GM12878 (cell line): ENCODE measurements around the gene ODC1. TPM values are rescaled to one million over a fixed set of nuclear protein-coding genes. Genes with fewer than 3 reads are reported as not detected.

Experiments
- ATAC-seq: fragments of 200-7000 bp; cut with Tn5 transposase; 3 replicates; pipeline ENCODE4 v1.9.1; 2020; ENCODE audit warnings: mild to moderate bottlenecking, moderate library complexity
- BruUV-seq: library from RNA; stranded (reverse); fragments of 400-500 nt; replicated peaks from 2 replicates; lab custom pipeline; 2021; lab: Mats Ljungman, UMichigan
- CTCF ChIA-PET: fragments of 300-600 bp; sonication (Branson Sonifier 250); formaldehyde crosslinking; extraction: SDS; loops from one replicate; lab custom pipeline; 2021; ENCODE audit warnings: inconsistent platforms; lab: Yijun Ruan, JAX
- POLR2A ChIA-PET: fragments of 350-600 bp; formaldehyde crosslinking; extraction: SDS; loops from one replicate; lab custom pipeline; 2021; ENCODE audit warnings: inconsistent platforms; lab: Charles Lee
- RAD21 ChIA-PET: fragments of 300-600 bp; sonication (Branson Sonifier 250); formaldehyde crosslinking; loops from one replicate; lab custom pipeline; 2023; ENCODE audit warnings: antibody characterized with exemption; ENCODE audit not compliant: unreplicated experiment; lab: Charles Lee
- SMC1A ChIA-PET: fragments of 300-600 bp; sonication (Branson Sonifier 250); formaldehyde crosslinking; loops from one replicate; lab custom pipeline; 2023; ENCODE audit not compliant: unreplicated experiment, uncharacterized antibody; lab: Charles Lee
- DNase-seq: peaks from one replicate; pipeline ENCODE4 v3.0.0-alpha.2; 2011; ENCODE audit warnings: low read depth, low spot score
- FAIRE-seq: peaks from 3 replicates; lab custom pipeline; 2011; peaks lifted over from hg19 to GRCh38; lab: Jason Lieb, UNC
- H2AFZ ChIP-seq: 2 replicates; pipeline ENCODE4 v1.6.0; 2011; ENCODE audit warnings: low read depth, low read length, control low read depth; ENCODE audit not compliant: control insufficient read depth
- H3K27ac ChIP-seq: 2 replicates; pipeline ENCODE4 v1.5.1; 2011; ENCODE audit warnings: control low read depth; ENCODE audit not compliant: control insufficient read depth, insufficient read depth
- H3K27me3 ChIP-seq, 2 experiments: replicated peaks in 1 of 2; 2 replicates each; pipeline versions ENCODE4 v1.6.0 to v1.6.1; 2011; ENCODE audit warnings: low read length in 1 of 2; ENCODE audit not compliant: control insufficient read depth in 2 of 2, insufficient read depth in 2 of 2
- H3K36me3 ChIP-seq, 2 experiments: 2 replicates each; pipeline ENCODE4 v1.5.1; 2011; ENCODE audit warnings: low read length in 1 of 2; ENCODE audit not compliant: control insufficient read depth in 2 of 2, insufficient read depth in 2 of 2
- H3K4me1 ChIP-seq: 2 replicates; pipeline ENCODE4 v1.6.1; 2011; ENCODE audit warnings: mild to moderate bottlenecking, low read length, moderate library complexity, mixed read lengths; ENCODE audit not compliant: control insufficient read depth, insufficient read depth
- H3K4me2 ChIP-seq: 2 replicates; pipeline ENCODE4 v1.6.0; 2011; ENCODE audit warnings: control low read depth; ENCODE audit not compliant: control insufficient read depth, insufficient read depth
- H3K4me3 ChIP-seq: fragments of 200-600 bp; sonication (generic); 2 replicates; pipeline ENCODE4 v1.5.1; 2016
- H3K79me2 ChIP-seq: 2 replicates; pipeline ENCODE4 v1.6.0; 2011; ENCODE audit warnings: low read length; ENCODE audit not compliant: control insufficient read depth, insufficient read depth
- H3K9ac ChIP-seq: 2 replicates; pipeline ENCODE4 v1.8.0; 2011; ENCODE audit warnings: low read length, control low read depth, mixed read lengths; ENCODE audit not compliant: control insufficient read depth, insufficient read depth
- H3K9me3 ChIP-seq: replicated peaks from 3 replicates; pipeline ENCODE4 v1.5.1; 2011; ENCODE audit warnings: mild to moderate bottlenecking, low read length; ENCODE audit not compliant: control insufficient read depth, insufficient read depth
- H4K20me1 ChIP-seq: 2 replicates; pipeline ENCODE4 v1.6.0; 2011; ENCODE audit not compliant: control insufficient read depth, insufficient read depth
- FOS ChIP-seq: IDR thresholded peaks from 3 replicates; pipeline ENCODE4 v1.6.1; 2011; ENCODE audit warnings: borderline replicate concordance; ENCODE audit not compliant: insufficient read length; ENCODE audit errors: extremely low read depth
- GATAD2B ChIP-seq: fragments of 450-650 bp; conservative IDR thresholded peaks from 2 replicates; pipeline ENCODE4 v1.6.1; 2017; ENCODE audit warnings: low read depth, mild to moderate bottlenecking, moderate library complexity
- MYB ChIP-seq: fragments of 150-350 bp; IDR thresholded peaks from 2 replicates; pipeline ENCODE4 v1.6.1; 2014; ENCODE audit warnings: mild to moderate bottlenecking, low read depth, low read length, borderline replicate concordance
- PBX3 ChIP-seq: IDR thresholded peaks from 2 replicates; pipeline ENCODE4 v1.6.1; 2011; ENCODE audit warnings: mild to moderate bottlenecking, low read depth, low read length, moderate library complexity; ENCODE audit not compliant: insufficient replicate concordance
- PKNOX1 ChIP-seq: fragments of 450-650 bp; IDR thresholded peaks from 2 replicates; pipeline ENCODE4 v1.6.1; 2016; ENCODE audit warnings: mild to moderate bottlenecking
- POLR2AphosphoS2 ChIP-seq: IDR thresholded peaks from 2 replicates; pipeline ENCODE4 v1.6.1; 2011; ENCODE audit warnings: low read depth, mild to moderate bottlenecking, low read length, improper control_type of control experiment, moderate library complexity
- SP1 ChIP-seq: IDR thresholded peaks from one replicate; pipeline ENCODE4 v1.6.1; 2011; ENCODE audit warnings: low read depth, low read length
- ZBTB4 ChIP-seq: fragments of 450-650 bp; formaldehyde crosslinking; IDR thresholded peaks from 2 replicates; pipeline ENCODE4 v1.4.0; 2022; ENCODE audit warnings: mild to moderate bottlenecking, moderate library complexity
- ZNF207 ChIP-seq: fragments of 450-650 bp; IDR thresholded peaks from 2 replicates; pipeline ENCODE4 v1.6.1; 2014; ENCODE audit warnings: antibody characterized with exemption, mild to moderate bottlenecking, borderline replicate concordance
- WGBS: methylation state at CpG from one replicate; pipeline ENCODE4 v1.1.6; 2016; ENCODE audit warnings: low lambda C conversion rate; ENCODE audit not compliant: insufficient replicate concordance, insufficient coverage; ENCODE audit errors: missing lambda C conversion rate; 5-methylcytosine and 5-hydroxymethylcytosine counted together
- in situ Hi-C: fragments of 300-500 bp; cut with MboI; formaldehyde crosslinking; loops from 9 replicates; pipeline ENCODE4 v1.14.3; 2018; ENCODE audit warnings: mixed read lengths
- intact Hi-C: fragments of 100-400 bp; cut with micrococcal nuclease; formaldehyde crosslinking; loops from one replicate; pipeline ENCODE4 v1.14.2; 2022; ENCODE audit not compliant: unreplicated experiment
- polyA plus RNA-seq, 11 experiments: library from polyadenylated mRNA; depleted of rRNA in 4 of 11; unstranded in 6 of 11; stranded (reverse) in 5 of 11; fragments of >200 nt; fragmentation: Nextera tagmentation in 4 of 11; fragmentation: Illumina TruSeq in 1 of 11; extraction: Ambion mirVana in 4 of 11; extraction: Trizol in 1 of 11; gene quantifications; 1 replicate in 1 of 11; 2 replicates in 10 of 11; pipeline versions ENCODE4 v1.2.1 to v1.2.3, GENCODE V29; 2011 to 2016; ENCODE audit warnings: inconsistent platforms in 2 of 11, missing spikeins in 2 of 11, low read depth in 1 of 11
- total RNA-seq, 4 experiments: library from RNA; depleted of rRNA in 3 of 4; stranded (reverse); fragments of >200 nt in 3 of 4; fragmentation: Illumina TruSeq in 1 of 4; extraction: Trizol in 1 of 4; gene quantifications; 2 replicates each; pipeline versions ENCODE4 v1.2.1 to v1.2.3, GENCODE V29; 2013 to 2021

Gene ODC1
- total and polyA plus RNA-seq, 10 of the 15 experiments (the other 5 are each of a cell fraction or from before 2014, with no cell fraction given): 68.5 to 441 (median 340) TPM

GRCh38 chr2:10452956-10453904 lies 5.1 kb upstream of the ODC1 start:
- CTCF ChIA-PET: interaction anchor here (1.5 to 1.9 kb wide), 2 partner anchors 18 to 469 kb away, joined by 3 to 5 read pairs; no protein-coding TSS in a partner anchor
- POLR2A ChIA-PET: no interaction called here
- DNase-seq (no peak), FAIRE-seq (no peak)
- Histone ChIP-seq H3K9ac (no peak overlapping the region), H3K36me3 (no peaks in the 10 kb centered on the region), H4K20me1 (no peaks in the 10 kb centered on the region), H3K4me2 (no peak overlapping the region)
- intact Hi-C loops: no loop called here
- RAD21 ChIA-PET: no interaction called here
- TF ChIP-seq PBX3 (no peak), ZNF207 (no peak), SP1 (no peak), FOS (no peak), ZBTB4 (CRISPR knock-in tag) (no peak), POLR2AphosphoS2 (no peak), MYB (no peak), PKNOX1 (no peak), GATAD2B (no peak)
- TF ChIP-seq, all 136 proteins: peak for 0
- Histone ChIP-seq H3K79me2 (peaks cover 5% of the 10 kb centered on the region), H2AFZ (no peak overlapping the region), H3K9me3 (no peaks in the 10 kb centered on the region), H3K27ac (no peak overlapping the region), H3K4me1 (peaks cover 8% of the 10 kb centered on the region), H3K4me3 (no peak overlapping the region), H3K27me3 (no peaks in the 10 kb centered on the region)
- SMC1A ChIA-PET: no interaction called here
- in situ Hi-C loops: no loop called here
- WGBS: 71% methylated on average over 17 of the region's 17 CpGs
- no TSS peak for BruUV-seq
- no peak for ATAC-seq
